Measurements from ENCODE around the gene DHDH. TPM values are rescaled to one million over a fixed set of nuclear protein-coding genes. Genes with fewer than 3 reads are reported as not detected.

DHDH gene
- total and polyA plus RNA-seq, 3 experiments from 2014 or later = 0.31 to 0.53 (median 0.42) TPM

GRCh38 chr19:48970139-48970766 is 36.8 kb downstream of the DHDH start:
- H3K9me3 ChIP-seq (ENCODE audit: low read length) = no peaks in the 10 kb centered on the region
- H3K4me1 ChIP-seq (ENCODE audit: insufficient read depth, low read length) = peaks cover 14% of the 10 kb centered on the region
- POLR2A ChIA-PET = interaction anchor here (0.6 to 1.6 kb wide), 5 partner anchors 10 to 205 kb away, joined by 3 to 9 read pairs (median 4); partner anchors contain the start of gene NUCB1
- H3K27me3 ChIP-seq (ENCODE audit: insufficient read depth, low read length, poor library complexity, severe bottlenecking) = no peaks in the 10 kb centered on the region
- DNase-seq = no peak
- H3K4me3 ChIP-seq (ENCODE audit: low read length) = no peak overlapping the region
- no peak overlapping the region for H3K27ac ChIP-seq (ENCODE audit: low read depth, low read length)
- H3K9me3 Mint-ChIP-seq = no peaks in the 10 kb centered on the region
- H3K27ac Mint-ChIP-seq = peak overlapping the region in 2 of 8 donors; percentile 24 to 25
- peaks cover 23 to 36% (median 30%) of the 10 kb centered on the region in 3 donors for H3K4me1 Mint-ChIP-seq
- CTCF ChIA-PET = interaction anchor here (0.6 to 5.2 kb wide), 34 partner anchors 8 to 324 kb away, joined by 3 to 40 read pairs (median 4); partner anchors contain the start of genes BAX, CA11, DHDH and GYS1
- peaks cover 0 to 8% of the 10 kb centered on the region in 2 donors for H3K27me3 Mint-ChIP-seq
- peaks cover 5 to 75% (median 7%) of the 10 kb centered on the region in 3 donors for H3K36me3 Mint-ChIP-seq
- H3K4me3 Mint-ChIP-seq = peak overlapping the region in 1 of 7 donors; percentile 16
- peaks cover 20% of the 10 kb centered on the region for H3K36me3 ChIP-seq (ENCODE audit: insufficient read depth, low read length)

- H3K4me3 ChIP-seq (ENCODE audit: low read length) = no peak overlapping the region
- H3K4me1 ChIP-seq (ENCODE audit: insufficient read depth, low read length) = peaks cover 12% of the 10 kb centered on the region
- peak; percentile 59 to 84 (median 72) for DNase-seq
- no peaks in the 10 kb centered on the region for H3K27me3 ChIP-seq (ENCODE audit: insufficient read depth, low read length, poor library complexity, severe bottlenecking)
- peak overlapping the region in 4 of 8 donors; percentile 13 to 56 (median 21) for H3K27ac Mint-ChIP-seq
- H3K36me3 Mint-ChIP-seq = peaks cover 5 to 70% (median 7%) of the 10 kb centered on the region in 3 donors
- peaks cover 16 to 29% (median 23%) of the 10 kb centered on the region in 3 donors for H3K4me1 Mint-ChIP-seq
- CTCF ChIA-PET = interaction anchor here (0.6 to 5.2 kb wide), 34 partner anchors 8 to 325 kb away, joined by 3 to 40 read pairs (median 4); partner anchors contain the start of genes BAX, CA11, DHDH and GYS1
- POLR2A ChIA-PET = interaction anchor here (0.6 to 1.6 kb wide), 5 partner anchors 11 to 204 kb away, joined by 3 to 9 read pairs (median 4); partner anchors contain the start of gene NUCB1
- H3K27ac ChIP-seq (ENCODE audit: low read depth, low read length) = no peak overlapping the region
- peaks cover 20% of the 10 kb centered on the region for H3K36me3 ChIP-seq (ENCODE audit: insufficient read depth, low read length)
- H3K4me3 Mint-ChIP-seq = no peak overlapping the region
- H3K9me3 ChIP-seq (ENCODE audit: low read length) = no peaks in the 10 kb centered on the region
- H3K27me3 Mint-ChIP-seq = peaks cover 0 to 1% of the 10 kb centered on the region in 2 donors
- no peaks in the 10 kb centered on the region for H3K9me3 Mint-ChIP-seq
These were observed 37.5 kb downstream of the DHDH start for GRCh38 chr19:48970923-48971395.

- H3K4me3 ChIP-seq (ENCODE audit: low read length) = no peak overlapping the region
- peaks cover 5% of the 10 kb centered on the region for H3K36me3 ChIP-seq (ENCODE audit: insufficient read depth, low read length)
- peaks cover 0 to 44% (median 4%) of the 10 kb centered on the region in 3 donors for H3K36me3 Mint-ChIP-seq
- H3K4me1 Mint-ChIP-seq = peaks cover under 1 to 6% (median under 1%) of the 10 kb centered on the region in 3 donors
- no peaks in the 10 kb centered on the region for H3K9me3 ChIP-seq (ENCODE audit: low read length)
- peak overlapping the region in 1 of 8 donors; percentile 39 for H3K27ac Mint-ChIP-seq
- H3K9me3 Mint-ChIP-seq = no peaks in the 10 kb centered on the region
- POLR2A ChIA-PET = interaction anchor here (0.9 to 1.7 kb wide), 3 partner anchors 10 to 98 kb away, joined by 3 to 8 read pairs (median 5); partner anchors contain the start of gene RUVBL2
- no peaks in the 10 kb centered on the region for H3K27me3 Mint-ChIP-seq
- CTCF ChIA-PET = interaction anchor here (0.8 to 3.0 kb wide), 4 partner anchors 9 to 188 kb away, joined by 3 to 25 read pairs (median 5); partner anchors contain the start of genes GYS1 and RUVBL2
- H3K4me1 ChIP-seq (ENCODE audit: insufficient read depth, low read length) = no peaks in the 10 kb centered on the region
- H3K4me3 Mint-ChIP-seq = no peak overlapping the region
- no peak overlapping the region for H3K27ac ChIP-seq (ENCODE audit: low read depth, low read length)
- H3K27me3 ChIP-seq (ENCODE audit: insufficient read depth, low read length, poor library complexity, severe bottlenecking) = no peaks in the 10 kb centered on the region
- DNase-seq = peak in 2 of 5 donors; percentile 34 to 51
These were observed 42.7 kb downstream of the DHDH start for GRCh38 chr19:48975947-48976847.

- Histone ChIP-seq H3K27me3 (ENCODE audit: insufficient read depth, low read length, poor library complexity, severe bottlenecking) (no peaks in the 10 kb centered on the region), H3K27ac (ENCODE audit: low read depth, low read length) (no peak overlapping the region), H3K9me3 (ENCODE audit: low read length) (no peaks in the 10 kb centered on the region), H3K4me1 (ENCODE audit: insufficient read depth, low read length) (no peaks in the 10 kb centered on the region), H3K4me3 (ENCODE audit: low read length) (no peak overlapping the region), H3K36me3 (ENCODE audit: insufficient read depth, low read length) (peaks cover 5% of the 10 kb centered on the region)
- Mint-ChIP-seq H3K27ac (no peak overlapping the region), H3K9me3 (no peaks in the 10 kb centered on the region), H3K36me3 (peaks cover 0 to 50% (median 7%) of the 10 kb centered on the region in 3 donors), H3K4me3 (no peak overlapping the region), H3K4me1 (peaks cover 0 to 6% (median 0%) of the 10 kb centered on the region in 3 donors), H3K27me3 (no peaks in the 10 kb centered on the region)
- DNase-seq = no peak
- CTCF ChIA-PET = interaction anchor here (0.8 to 3.0 kb wide), 3 partner anchors 16 to 189 kb away, joined by 3 to 25 read pairs (median 6); partner anchors contain the start of genes GYS1 and RUVBL2
- POLR2A ChIA-PET = interaction anchor here (0.9 to 1.6 kb wide), 2 partner anchors 16 to 99 kb away, joined by 3 to 5 read pairs; partner anchors contain the start of gene RUVBL2
These were observed 43.6 kb downstream of the DHDH start for GRCh38 chr19:48977061-48977460.

GRCh38 chr19:48982280-48982679 is 48.8 kb downstream of the DHDH start:
- POLR2A ChIA-PET = no interaction called here
- CTCF ChIA-PET = interaction anchor here (2.0 to 2.4 kb wide), 2 partner anchors 11 to 17 kb away, joined by 7 to 14 read pairs; partner anchors contain the start of genes GYS1 and RUVBL2
- no peak for DNase-seq
- no peaks in the 10 kb centered on the region for H3K27me3 ChIP-seq (ENCODE audit: insufficient read depth, low read length, poor library complexity, severe bottlenecking)
- H3K27ac ChIP-seq (ENCODE audit: low read depth, low read length) = no peak overlapping the region
- Mint-ChIP-seq H3K27ac (no peak overlapping the region), H3K9me3 (no peaks in the 10 kb centered on the region), H3K36me3 (peaks cover 0 to 58% (median 11%) of the 10 kb centered on the region in 3 donors), H3K4me1 (peaks cover 0 to 2% (median 0%) of the 10 kb centered on the region in 3 donors), H3K27me3 (no peaks in the 10 kb centered on the region), H3K4me3 (no peak overlapping the region)
- no peaks in the 10 kb centered on the region for H3K9me3 ChIP-seq (ENCODE audit: low read length)
- no peaks in the 10 kb centered on the region for H3K4me1 ChIP-seq (ENCODE audit: insufficient read depth, low read length)
- no peak overlapping the region for H3K4me3 ChIP-seq (ENCODE audit: low read length)
- peaks cover 6% of the 10 kb centered on the region for H3K36me3 ChIP-seq (ENCODE audit: insufficient read depth, low read length)

GRCh38 chr19:48985711-48986110 is 52.2 kb downstream of the DHDH start:
- Mint-ChIP-seq H3K4me3 (peak overlapping the region in 1 of 7 donors; percentile 40), H3K9me3 (no peaks in the 10 kb centered on the region), H3K27me3 (no peaks in the 10 kb centered on the region), H3K4me1 (peaks cover 7 to 9% (median 7%) of the 10 kb centered on the region in 3 donors), H3K36me3 (peaks cover 4 to 58% (median 20%) of the 10 kb centered on the region in 3 donors), H3K27ac (peak overlapping the region in 1 of 8 donors; percentile 63)
- Histone ChIP-seq H3K9me3 (ENCODE audit: low read length) (no peaks in the 10 kb centered on the region), H3K4me3 (ENCODE audit: low read length) (no peak overlapping the region), H3K36me3 (ENCODE audit: insufficient read depth, low read length) (peaks cover 6% of the 10 kb centered on the region), H3K27ac (ENCODE audit: low read depth, low read length) (no peak overlapping the region), H3K4me1 (ENCODE audit: insufficient read depth, low read length) (no peaks in the 10 kb centered on the region), H3K27me3 (ENCODE audit: insufficient read depth, low read length, poor library complexity, severe bottlenecking) (no peaks in the 10 kb centered on the region)
- ChIA-PET POLR2A (no interaction called here), CTCF (no interaction called here)
- DNase-seq = no peak

GRCh38 chr19:48986211-48986610 is 52.7 kb downstream of the DHDH start:
- ChIA-PET CTCF (no interaction called here), POLR2A (no interaction called here)
- Histone ChIP-seq H3K27me3 (ENCODE audit: insufficient read depth, low read length, poor library complexity, severe bottlenecking) (no peaks in the 10 kb centered on the region), H3K9me3 (ENCODE audit: low read length) (no peaks in the 10 kb centered on the region), H3K36me3 (ENCODE audit: insufficient read depth, low read length) (peaks cover 6% of the 10 kb centered on the region), H3K4me1 (ENCODE audit: insufficient read depth, low read length) (no peaks in the 10 kb centered on the region), H3K27ac (ENCODE audit: low read depth, low read length) (no peak overlapping the region), H3K4me3 (ENCODE audit: low read length) (no peak overlapping the region)
- DNase-seq = no peak
- Mint-ChIP-seq H3K27me3 (no peaks in the 10 kb centered on the region), H3K4me3 (no peak overlapping the region), H3K27ac (no peak overlapping the region), H3K9me3 (no peaks in the 10 kb centered on the region), H3K36me3 (peaks cover 4 to 60% (median 20%) of the 10 kb centered on the region in 3 donors), H3K4me1 (peaks cover 7 to 13% (median 12%) of the 10 kb centered on the region in 3 donors)

Measured in CD8-positive, alpha-beta memory T cell (primary cell).